Tibial nerve (tissue), 4 donors: ENCODE data around the gene MAML3.

Experiments used
- EP300 ChIP-seq, 2 donors: sonication (generic); formaldehyde crosslinking; IDR thresholded peaks; one replicate each; pipeline ENCODE4 v1.6.1; 2017; ENCODE audit warnings: antibody characterized with exemption in 2 of 2, mild to moderate bottlenecking in 1 of 2
- POLR2A ChIP-seq, 2 donors: fragments of 450-650 bp; IDR thresholded peaks; one replicate each; pipeline ENCODE4 v1.6.1; 2017; ENCODE audit warnings: antibody characterized with exemption in 2 of 2, mild to moderate bottlenecking in 2 of 2, moderate library complexity in 2 of 2
- TF ChIP-seq, protein P1 (sequence below), 5 experiments: fragments of 200-600 bp in 3 of 5; fragments of 450-650 bp in 2 of 5; sonication (generic) in 3 of 5; IDR thresholded peaks; one replicate each; pipeline ENCODE4 v1.5.1; 2016 to 2019; ENCODE audit warnings: antibody characterized with exemption in 5 of 5, mild to moderate bottlenecking in 3 of 5, moderate library complexity in 2 of 5

DNA sequence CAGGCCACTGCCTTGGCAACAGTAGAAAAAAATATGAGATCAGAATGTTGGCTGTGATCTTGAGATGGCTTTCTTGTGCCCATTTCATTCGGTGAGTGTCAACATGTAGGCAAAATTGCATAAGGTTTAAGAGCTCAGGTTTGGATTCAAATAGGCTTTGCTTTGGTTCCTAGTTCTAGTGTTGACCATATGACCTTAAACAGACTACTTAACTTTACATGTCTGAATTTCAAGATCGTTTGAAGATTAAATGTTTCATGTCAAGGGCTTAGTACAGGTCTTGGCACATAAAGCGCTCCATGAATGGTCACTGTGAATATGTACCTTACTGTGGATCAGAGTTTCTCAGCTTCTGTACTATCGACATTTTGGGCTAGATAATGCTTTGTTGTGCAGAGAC, 284.2 kb downstream of the MAML3 start:
- TF ChIP-seq, protein P1, sequence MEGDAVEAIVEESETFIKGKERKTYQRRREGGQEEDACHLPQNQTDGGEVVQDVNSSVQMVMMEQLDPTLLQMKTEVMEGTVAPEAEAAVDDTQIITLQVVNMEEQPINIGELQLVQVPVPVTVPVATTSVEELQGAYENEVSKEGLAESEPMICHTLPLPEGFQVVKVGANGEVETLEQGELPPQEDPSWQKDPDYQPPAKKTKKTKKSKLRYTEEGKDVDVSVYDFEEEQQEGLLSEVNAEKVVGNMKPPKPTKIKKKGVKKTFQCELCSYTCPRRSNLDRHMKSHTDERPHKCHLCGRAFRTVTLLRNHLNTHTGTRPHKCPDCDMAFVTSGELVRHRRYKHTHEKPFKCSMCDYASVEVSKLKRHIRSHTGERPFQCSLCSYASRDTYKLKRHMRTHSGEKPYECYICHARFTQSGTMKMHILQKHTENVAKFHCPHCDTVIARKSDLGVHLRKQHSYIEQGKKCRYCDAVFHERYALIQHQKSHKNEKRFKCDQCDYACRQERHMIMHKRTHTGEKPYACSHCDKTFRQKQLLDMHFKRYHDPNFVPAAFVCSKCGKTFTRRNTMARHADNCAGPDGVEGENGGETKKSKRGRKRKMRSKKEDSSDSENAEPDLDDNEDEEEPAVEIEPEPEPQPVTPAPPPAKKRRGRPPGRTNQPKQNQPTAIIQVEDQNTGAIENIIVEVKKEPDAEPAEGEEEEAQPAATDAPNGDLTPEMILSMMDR (IDR thresholded peaks at IDR 0.05): no peak
- TF ChIP-seq EP300 (IDR thresholded peaks at IDR 0.05) (no peak), POLR2A (IDR thresholded peaks at IDR 0.05) (no peak)
